H1 (cell line): Measurements from ENCODE around the gene TFDP1. TPM values are rescaled to one million over a fixed set of nuclear protein-coding genes. Genes with fewer than 3 reads are reported as not detected.

Experiments used
- SIN3A ChIP-seq, 2 experiments: IDR thresholded peaks in 1 of 2; conservative IDR thresholded peaks in 1 of 2; 2 replicates each; pipeline ENCODE4 v1.6.1; 2011 to 2012; ENCODE audit warnings: low read length in 2 of 2, improper control_type of control experiment in 1 of 2, low read depth in 1 of 2, mild to moderate bottlenecking in 1 of 2
- SRF ChIP-seq: IDR thresholded peaks from 2 replicates; pipeline ENCODE4 v1.6.1; 2011; ENCODE audit warnings: mild to moderate bottlenecking, low read depth, low read length, moderate library complexity
- polyA plus RNA-seq, 7 experiments: library from polyadenylated mRNA; depleted of rRNA in 3 of 7; stranded (reverse) in 5 of 7; unstranded in 2 of 7; fragments of >200 nt in 5 of 7; fragments of 200-250 nt in 2 of 7; gene quantifications; 1 replicate in 5 of 7; 2 replicates in 1 of 7; 4 replicates in 1 of 7; pipeline versions ENCODE4 v1.2.1 to v1.2.3, GENCODE V29; 2011 to 2013; ENCODE audit warnings: missing spikeins in 2 of 7, mixed read lengths in 2 of 7
- total RNA-seq: library from RNA; stranded (reverse); fragmentation: NEBNext Ultra II Directional; extraction: Animal tissue kit (Norgen Biotek cat#: 25700); gene quantifications from 2 replicates; pipeline ENCODE4 v1.2.1, GENCODE V29; 2021
- TF ChIP-seq, protein P1 (sequence below): fragments of 300-600 bp; sonication (generic); IDR thresholded peaks from 2 replicates; pipeline ENCODE4 v1.7.1; 2012; ENCODE audit warnings: low read length, moderate library complexity, mild to moderate bottlenecking, inconsistent platforms; ENCODE audit not compliant: insufficient replicate concordance

Gene TFDP1
- total and polyA plus RNA-seq, 2 of the 8 experiments (the other 6 are each of a cell fraction or from before 2014, with no cell fraction given): 43.6 to 81.9 TPM

DNA sequence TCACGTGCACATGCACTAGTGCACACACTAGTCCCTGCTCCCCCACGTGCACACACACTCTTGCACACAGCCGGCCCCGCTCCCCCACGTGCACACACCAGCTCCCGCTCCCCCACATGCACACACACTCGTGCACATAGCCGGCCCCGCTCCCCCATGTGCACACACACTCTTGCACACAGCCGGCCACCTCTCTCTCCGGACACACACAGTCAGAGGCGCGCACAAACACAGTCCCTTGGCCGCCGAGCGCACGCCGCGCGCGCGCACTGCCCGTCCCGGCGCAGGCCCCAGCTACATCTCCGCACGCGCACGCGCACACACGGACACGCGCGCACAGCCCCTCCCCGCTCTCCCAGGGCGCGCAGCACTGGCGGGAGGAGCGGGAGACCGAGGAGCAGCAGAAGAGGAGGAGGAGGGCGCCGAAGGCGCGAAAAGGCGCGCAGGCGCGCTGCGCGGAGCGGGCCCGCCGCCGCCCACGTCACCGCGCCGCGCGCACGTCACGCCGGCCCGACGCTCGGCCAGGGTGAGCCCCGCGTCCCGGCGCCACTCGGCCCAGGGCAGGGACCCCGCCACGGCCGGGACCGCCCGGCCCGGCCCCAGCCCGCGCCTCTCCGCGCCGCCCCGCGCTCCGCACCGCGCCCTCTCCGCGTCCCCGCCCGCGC, at the start of gene TFDP1 (continued):
- TF ChIP-seq, protein P1, sequence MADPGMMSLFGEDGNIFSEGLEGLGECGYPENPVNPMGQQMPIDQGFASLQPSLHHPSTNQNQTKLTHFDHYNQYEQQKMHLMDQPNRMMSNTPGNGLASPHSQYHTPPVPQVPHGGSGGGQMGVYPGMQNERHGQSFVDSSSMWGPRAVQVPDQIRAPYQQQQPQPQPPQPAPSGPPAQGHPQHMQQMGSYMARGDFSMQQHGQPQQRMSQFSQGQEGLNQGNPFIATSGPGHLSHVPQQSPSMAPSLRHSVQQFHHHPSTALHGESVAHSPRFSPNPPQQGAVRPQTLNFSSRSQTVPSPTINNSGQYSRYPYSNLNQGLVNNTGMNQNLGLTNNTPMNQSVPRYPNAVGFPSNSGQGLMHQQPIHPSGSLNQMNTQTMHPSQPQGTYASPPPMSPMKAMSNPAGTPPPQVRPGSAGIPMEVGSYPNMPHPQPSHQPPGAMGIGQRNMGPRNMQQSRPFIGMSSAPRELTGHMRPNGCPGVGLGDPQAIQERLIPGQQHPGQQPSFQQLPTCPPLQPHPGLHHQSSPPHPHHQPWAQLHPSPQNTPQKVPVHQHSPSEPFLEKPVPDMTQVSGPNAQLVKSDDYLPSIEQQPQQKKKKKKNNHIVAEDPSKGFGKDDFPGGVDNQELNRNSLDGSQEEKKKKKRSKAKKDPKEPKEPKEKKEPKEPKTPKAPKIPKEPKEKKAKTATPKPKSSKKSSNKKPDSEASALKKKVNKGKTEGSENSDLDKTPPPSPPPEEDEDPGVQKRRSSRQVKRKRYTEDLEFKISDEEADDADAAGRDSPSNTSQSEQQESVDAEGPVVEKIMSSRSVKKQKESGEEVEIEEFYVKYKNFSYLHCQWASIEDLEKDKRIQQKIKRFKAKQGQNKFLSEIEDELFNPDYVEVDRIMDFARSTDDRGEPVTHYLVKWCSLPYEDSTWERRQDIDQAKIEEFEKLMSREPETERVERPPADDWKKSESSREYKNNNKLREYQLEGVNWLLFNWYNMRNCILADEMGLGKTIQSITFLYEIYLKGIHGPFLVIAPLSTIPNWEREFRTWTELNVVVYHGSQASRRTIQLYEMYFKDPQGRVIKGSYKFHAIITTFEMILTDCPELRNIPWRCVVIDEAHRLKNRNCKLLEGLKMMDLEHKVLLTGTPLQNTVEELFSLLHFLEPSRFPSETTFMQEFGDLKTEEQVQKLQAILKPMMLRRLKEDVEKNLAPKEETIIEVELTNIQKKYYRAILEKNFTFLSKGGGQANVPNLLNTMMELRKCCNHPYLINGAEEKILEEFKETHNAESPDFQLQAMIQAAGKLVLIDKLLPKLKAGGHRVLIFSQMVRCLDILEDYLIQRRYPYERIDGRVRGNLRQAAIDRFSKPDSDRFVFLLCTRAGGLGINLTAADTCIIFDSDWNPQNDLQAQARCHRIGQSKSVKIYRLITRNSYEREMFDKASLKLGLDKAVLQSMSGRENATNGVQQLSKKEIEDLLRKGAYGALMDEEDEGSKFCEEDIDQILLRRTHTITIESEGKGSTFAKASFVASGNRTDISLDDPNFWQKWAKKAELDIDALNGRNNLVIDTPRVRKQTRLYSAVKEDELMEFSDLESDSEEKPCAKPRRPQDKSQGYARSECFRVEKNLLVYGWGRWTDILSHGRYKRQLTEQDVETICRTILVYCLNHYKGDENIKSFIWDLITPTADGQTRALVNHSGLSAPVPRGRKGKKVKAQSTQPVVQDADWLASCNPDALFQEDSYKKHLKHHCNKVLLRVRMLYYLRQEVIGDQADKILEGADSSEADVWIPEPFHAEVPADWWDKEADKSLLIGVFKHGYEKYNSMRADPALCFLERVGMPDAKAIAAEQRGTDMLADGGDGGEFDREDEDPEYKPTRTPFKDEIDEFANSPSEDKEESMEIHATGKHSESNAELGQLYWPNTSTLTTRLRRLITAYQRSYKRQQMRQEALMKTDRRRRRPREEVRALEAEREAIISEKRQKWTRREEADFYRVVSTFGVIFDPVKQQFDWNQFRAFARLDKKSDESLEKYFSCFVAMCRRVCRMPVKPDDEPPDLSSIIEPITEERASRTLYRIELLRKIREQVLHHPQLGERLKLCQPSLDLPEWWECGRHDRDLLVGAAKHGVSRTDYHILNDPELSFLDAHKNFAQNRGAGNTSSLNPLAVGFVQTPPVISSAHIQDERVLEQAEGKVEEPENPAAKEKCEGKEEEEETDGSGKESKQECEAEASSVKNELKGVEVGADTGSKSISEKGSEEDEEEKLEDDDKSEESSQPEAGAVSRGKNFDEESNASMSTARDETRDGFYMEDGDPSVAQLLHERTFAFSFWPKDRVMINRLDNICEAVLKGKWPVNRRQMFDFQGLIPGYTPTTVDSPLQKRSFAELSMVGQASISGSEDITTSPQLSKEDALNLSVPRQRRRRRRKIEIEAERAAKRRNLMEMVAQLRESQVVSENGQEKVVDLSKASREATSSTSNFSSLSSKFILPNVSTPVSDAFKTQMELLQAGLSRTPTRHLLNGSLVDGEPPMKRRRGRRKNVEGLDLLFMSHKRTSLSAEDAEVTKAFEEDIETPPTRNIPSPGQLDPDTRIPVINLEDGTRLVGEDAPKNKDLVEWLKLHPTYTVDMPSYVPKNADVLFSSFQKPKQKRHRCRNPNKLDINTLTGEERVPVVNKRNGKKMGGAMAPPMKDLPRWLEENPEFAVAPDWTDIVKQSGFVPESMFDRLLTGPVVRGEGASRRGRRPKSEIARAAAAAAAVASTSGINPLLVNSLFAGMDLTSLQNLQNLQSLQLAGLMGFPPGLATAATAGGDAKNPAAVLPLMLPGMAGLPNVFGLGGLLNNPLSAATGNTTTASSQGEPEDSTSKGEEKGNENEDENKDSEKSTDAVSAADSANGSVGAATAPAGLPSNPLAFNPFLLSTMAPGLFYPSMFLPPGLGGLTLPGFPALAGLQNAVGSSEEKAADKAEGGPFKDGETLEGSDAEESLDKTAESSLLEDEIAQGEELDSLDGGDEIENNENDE: no peak
- TF ChIP-seq SIN3A (conservative IDR thresholded peaks at IDR 0.05 in 1 of 2, IDR thresholded peaks at IDR 0.05 in 1 of 2; ENCODE audit: low read depth in 1 of 2, low read length in 2 of 2) (no peak), SRF (no peak)
- TF ChIP-seq, all 59 proteins: peak for 12
